ENCODE results near the gene ZNF331. TPM values are rescaled to one million over a fixed set of nuclear protein-coding genes. Genes with fewer than 3 reads are reported as not detected.

Gene ZNF331
- polyA plus RNA-seq, 1 donor (not counting 4 experiments of a cell fraction or from before 2014, with no cell fraction given), result 5.1 TPM

- H3K9me3 ChIP-seq (ENCODE audit: control insufficient read depth, low read depth, low read length), result no peaks in the 10 kb centered on the region
- FAIRE-seq, result no peak
- H3K4me1 ChIP-seq (ENCODE audit: control insufficient read depth, extremely low read depth, insufficient read depth, low read length), result peaks cover 15% of the 10 kb centered on the region
- H3K4me2 ChIP-seq (ENCODE audit: control insufficient read depth, extremely low read depth, insufficient read depth, low read depth, low read length), result no peak overlapping the region
- H2AFZ ChIP-seq (ENCODE audit: control insufficient read depth, low read length), result no peak overlapping the region
- H3K79me2 ChIP-seq (ENCODE audit: control insufficient read depth, insufficient read depth, low read length), result no peaks in the 10 kb centered on the region
- no peaks in the 10 kb centered on the region for H3K36me3 ChIP-seq (ENCODE audit: control insufficient read depth in 2 of 2, extremely low read depth in 1 of 2, insufficient read depth in 2 of 2, low read length in 2 of 2)
- DNase-seq (ENCODE audit: low read depth, low spot score), result no peak
- H3K4me3 ChIP-seq (ENCODE audit: control insufficient read depth in 2 of 3, extremely low read depth in 1 of 3, insufficient read depth in 2 of 3, low read depth in 1 of 3, low read length in 3 of 3), result no peak overlapping the region
- no peak overlapping the region for H3K9ac ChIP-seq (ENCODE audit: control insufficient read depth, extremely low read depth, insufficient read depth, low read length)
- dilution Hi-C loops (cut with MboI; ENCODE audit: extremely low pct_ligation_motif_present, low sequenced_read_pairs), result no loop called here
- H3K27ac ChIP-seq (ENCODE audit: control insufficient read depth, insufficient read depth, low read length), result no peak overlapping the region
- no peaks in the 10 kb centered on the region for H4K20me1 ChIP-seq (ENCODE audit: control insufficient read depth, extremely low read depth, insufficient read depth, low read length)
- H3K9me1 ChIP-seq (ENCODE audit: control insufficient read depth, extremely low read depth, insufficient read depth, low read length), result no peaks in the 10 kb centered on the region
- TF ChIP-seq EZH2 (IDR thresholded peaks at IDR 0.05; ENCODE audit: low read length) (no peak), CTCF (optimal IDR thresholded peaks at IDR 0.05 in 1 of 3, IDR thresholded peaks at IDR 0.05 in 1 of 3, conservative IDR thresholded peaks at IDR 0.05 in 1 of 3; ENCODE audit: extremely low read depth in 1 of 3, insufficient read depth in 2 of 3, low read length in 3 of 3) (no peak)
- no peaks in the 10 kb centered on the region for H3K27me3 ChIP-seq (ENCODE audit: control insufficient read depth, extremely low read depth, insufficient read depth, low read length)
Measured at GRCh38 chr19:53546758-53547513, 9.0 kb downstream of the ZNF331 start.

- H3K4me1 ChIP-seq (ENCODE audit: control insufficient read depth, extremely low read depth, insufficient read depth, low read length), result peaks cover 15% of the 10 kb centered on the region
- FAIRE-seq (no peak), DNase-seq (ENCODE audit: low read depth, low spot score) (no peak)
- TF ChIP-seq EZH2 (IDR thresholded peaks at IDR 0.05; ENCODE audit: low read length), result no peak
- no peak for TF ChIP-seq CTCF (optimal IDR thresholded peaks at IDR 0.05 in 1 of 3, IDR thresholded peaks at IDR 0.05 in 1 of 3, conservative IDR thresholded peaks at IDR 0.05 in 1 of 3; ENCODE audit: extremely low read depth in 1 of 3, insufficient read depth in 2 of 3, low read length in 3 of 3)
- H3K79me2 ChIP-seq (ENCODE audit: control insufficient read depth, insufficient read depth, low read length), result peaks cover 2% of the 10 kb centered on the region
- peaks cover 1% of the 10 kb centered on the region for H3K9me3 ChIP-seq (ENCODE audit: control insufficient read depth, low read depth, low read length)
- no peak overlapping the region for H2AFZ ChIP-seq (ENCODE audit: control insufficient read depth, low read length)
- H3K36me3 ChIP-seq (ENCODE audit: control insufficient read depth in 2 of 2, extremely low read depth in 1 of 2, insufficient read depth in 2 of 2, low read length in 2 of 2), result no peaks in the 10 kb centered on the region
- no peaks in the 10 kb centered on the region for H4K20me1 ChIP-seq (ENCODE audit: control insufficient read depth, extremely low read depth, insufficient read depth, low read length)
- H3K4me3 ChIP-seq (ENCODE audit: control insufficient read depth in 2 of 3, extremely low read depth in 1 of 3, insufficient read depth in 2 of 3, low read depth in 1 of 3, low read length in 3 of 3), result no peak overlapping the region
- H3K27ac ChIP-seq (ENCODE audit: control insufficient read depth, insufficient read depth, low read length), result no peak overlapping the region
- dilution Hi-C loops (cut with MboI; ENCODE audit: extremely low pct_ligation_motif_present, low sequenced_read_pairs), result no loop called here
- H3K4me2 ChIP-seq (ENCODE audit: control insufficient read depth, extremely low read depth, insufficient read depth, low read depth, low read length), result no peak overlapping the region
- no peaks in the 10 kb centered on the region for H3K9me1 ChIP-seq (ENCODE audit: control insufficient read depth, extremely low read depth, insufficient read depth, low read length)
- no peaks in the 10 kb centered on the region for H3K27me3 ChIP-seq (ENCODE audit: control insufficient read depth, extremely low read depth, insufficient read depth, low read length)
- no peak overlapping the region for H3K9ac ChIP-seq (ENCODE audit: control insufficient read depth, extremely low read depth, insufficient read depth, low read length)
Measured at GRCh38 chr19:53549340-53549739, 11.4 kb downstream of the ZNF331 start.

Data from keratinocyte (primary cell).